WTC11 (cell line): ENCODE measurements around the gene MICAL3. TPM values are rescaled to one million over a fixed set of nuclear protein-coding genes. Genes with fewer than 3 reads are reported as not detected.

ENCODE experiments used
- ATAC-seq: fragments of 200-7000 bp; cut with Tn5 transposase; 2 replicates; pipeline ENCODE4 v1.10.0; 2021; ENCODE audit warnings: mild to moderate bottlenecking, moderate library complexity
- CTCF ChIA-PET: fragments of 300-600 bp; sonication (Branson Sonifier 250); formaldehyde crosslinking; loops from one replicate; lab custom pipeline; 2021; ENCODE audit warnings: antibody characterized with exemption; lab: Charles Lee
- POLR2A ChIA-PET: fragments of 350-600 bp; sonication (Branson Sonifier 250); formaldehyde crosslinking; loops from one replicate; lab custom pipeline; 2021; ENCODE audit warnings: antibody characterized with exemption; lab: Charles Lee
- DNase-seq: peaks from one replicate; pipeline ENCODE4 v3.0.0; 2021; ENCODE audit warnings: low spot score
- H3K27ac Mint-ChIP-seq: 2 replicates; pipeline ENCODE4 v1.8.0; 2021; ENCODE audit warnings: mixed read lengths
- H3K27me3 Mint-ChIP-seq: 2 replicates; pipeline ENCODE4 v1.8.0; 2021; ENCODE audit warnings: low read depth, mild to moderate bottlenecking, moderate library complexity, mixed read lengths
- H3K36me3 Mint-ChIP-seq: 2 replicates; pipeline ENCODE4 v1.8.0; 2021; ENCODE audit warnings: mixed read lengths
- H3K4me1 Mint-ChIP-seq: 2 replicates; pipeline ENCODE4 v1.8.0; 2022; ENCODE audit warnings: mixed read lengths
- H3K4me3 Mint-ChIP-seq: 2 replicates; pipeline ENCODE4 v1.8.0; 2021; ENCODE audit warnings: mild to moderate bottlenecking, moderate library complexity, mixed read lengths
- H3K9me3 Mint-ChIP-seq: 2 replicates; pipeline ENCODE4 v1.8.0; 2021; ENCODE audit warnings: mixed read lengths
- ATF1 ChIP-seq: sonication (generic); formaldehyde crosslinking; IDR thresholded peaks from 2 replicates; pipeline ENCODE4 v1.8.1; 2023; ENCODE audit warnings: mild to moderate bottlenecking, moderate library complexity, missing genetic modification reagents
- CBFB ChIP-seq: sonication (generic); formaldehyde crosslinking; IDR thresholded peaks from 2 replicates; pipeline ENCODE4 v1.8.1; 2022; ENCODE audit warnings: mild to moderate bottlenecking, low read depth, missing genetic modification reagents
- E2F1 ChIP-seq: sonication (generic); formaldehyde crosslinking; IDR thresholded peaks from 2 replicates; pipeline ENCODE4 v1.8.0; 2022; ENCODE audit warnings: mild to moderate bottlenecking, missing genetic modification reagents
- E2F5 ChIP-seq: sonication (generic); formaldehyde crosslinking; IDR thresholded peaks from 2 replicates; pipeline ENCODE4 v1.8.1; 2022; ENCODE audit warnings: mild to moderate bottlenecking, moderate library complexity, missing genetic modification reagents
- ELF4 ChIP-seq: sonication (generic); formaldehyde crosslinking; IDR thresholded peaks from 2 replicates; pipeline ENCODE4 v1.8.1; 2022; ENCODE audit warnings: low read depth, mild to moderate bottlenecking, moderate library complexity, missing genetic modification reagents
- EMX1 ChIP-seq: fragments of 250-450 bp; sonication (Bioruptor Pico); IDR thresholded peaks from 2 replicates; pipeline ENCODE4 v1.8.0; 2021; ENCODE audit warnings: mild to moderate bottlenecking
- FOXK1 ChIP-seq: sonication (generic); formaldehyde crosslinking; IDR thresholded peaks from 2 replicates; pipeline ENCODE4 v1.8.0; 2022; ENCODE audit warnings: mild to moderate bottlenecking, moderate library complexity, missing genetic modification reagents
- IRF2 ChIP-seq: sonication (generic); formaldehyde crosslinking; IDR thresholded peaks from 2 replicates; pipeline ENCODE4 v1.8.0; 2022; ENCODE audit warnings: low read depth, missing genetic modification reagents, borderline replicate concordance
- JAZF1 ChIP-seq: fragments of 250-450 bp; sonication (Bioruptor Pico); IDR thresholded peaks from 2 replicates; pipeline ENCODE4 v1.9.0; 2021; ENCODE audit warnings: moderate library complexity, mild to moderate bottlenecking, inconsistent platforms
- NFATC4 ChIP-seq: fragments of 250-450 bp; sonication (Bioruptor Pico); IDR thresholded peaks from 2 replicates; pipeline ENCODE4 v1.9.0; 2021; ENCODE audit warnings: mild to moderate bottlenecking
- NR2C2 ChIP-seq: sonication (generic); formaldehyde crosslinking; IDR thresholded peaks from 2 replicates; pipeline ENCODE4 v1.8.0; 2022; ENCODE audit warnings: mild to moderate bottlenecking, missing genetic modification reagents
- PRRX2 ChIP-seq: fragments of 250-450 bp; sonication (Bioruptor Pico); IDR thresholded peaks from 2 replicates; pipeline ENCODE4 v1.8.0; 2021; ENCODE audit warnings: mild to moderate bottlenecking
- TCF7 ChIP-seq: sonication (generic); formaldehyde crosslinking; IDR thresholded peaks from 2 replicates; pipeline ENCODE4 v1.8.0; 2022; ENCODE audit warnings: mild to moderate bottlenecking, low read depth, missing genetic modification reagents, moderate library complexity
- TEAD4 ChIP-seq: sonication (generic); formaldehyde crosslinking; IDR thresholded peaks from 2 replicates; pipeline ENCODE4 v1.8.0; 2022; ENCODE audit warnings: mild to moderate bottlenecking, missing genetic modification reagents
- TP53 ChIP-seq: sonication (generic); formaldehyde crosslinking; IDR thresholded peaks from 2 replicates; pipeline ENCODE4 v1.8.1; 2023; ENCODE audit warnings: mild to moderate bottlenecking, missing genetic modification reagents
- ZNF423 ChIP-seq: fragments of 250-450 bp; sonication (Bioruptor Pico); IDR thresholded peaks from 2 replicates; pipeline ENCODE4 v2.1.2; 2022; ENCODE audit warnings: mild to moderate bottlenecking, moderate library complexity
- ZNF425 ChIP-seq: fragments of 250-450 bp; sonication (Bioruptor Pico); conservative IDR thresholded peaks from 2 replicates; pipeline ENCODE4 v1.9.0; 2021; ENCODE audit warnings: mild to moderate bottlenecking
- total RNA-seq: library from RNA; stranded (reverse); gene quantifications from 3 replicates; pipeline ENCODE4 v1.2.3, GENCODE V29; 2021
- TF ChIP-seq, protein P1 (sequence below): sonication (generic); formaldehyde crosslinking; IDR thresholded peaks from 2 replicates; pipeline ENCODE4 v1.8.0; 2023; ENCODE audit warnings: mild to moderate bottlenecking, missing genetic modification reagents
- TF ChIP-seq, protein P2 (sequence below): fragments of 250-450 bp; sonication (Bioruptor Pico); IDR thresholded peaks from 2 replicates; pipeline ENCODE4 v2.1.2; 2022; ENCODE audit warnings: mild to moderate bottlenecking, moderate library complexity
- TF ChIP-seq, protein P3 (sequence below): fragments of 250-450 bp; sonication (Bioruptor Pico); IDR thresholded peaks from 2 replicates; pipeline ENCODE4 v1.9.0; 2021; ENCODE audit warnings: mild to moderate bottlenecking, borderline replicate concordance

The MICAL3 gene
- total RNA-seq, 1 experiment from 2014 or later = 41.2 TPM

GRCh38 chr22:17964156-17964555 lies 60.2 kb downstream of the MICAL3 start:
- peak overlapping the region; percentile 94 for H3K27ac Mint-ChIP-seq
- DNase-seq (no peak), ATAC-seq (peak; percentile 47; the same call in 1 of the 2 replicates)
- no peaks in the 10 kb centered on the region for H3K27me3 Mint-ChIP-seq
- POLR2A ChIA-PET = no interaction called here
- H3K36me3 Mint-ChIP-seq = no peaks in the 10 kb centered on the region
- no peak for TF ChIP-seq TP53 (CRISPR knock-in tag)
- no peak for TF ChIP-seq TCF7 (CRISPR knock-in tag)
- no peak for TF ChIP-seq TEAD4 (CRISPR knock-in tag)
- TF ChIP-seq, protein P1, sequence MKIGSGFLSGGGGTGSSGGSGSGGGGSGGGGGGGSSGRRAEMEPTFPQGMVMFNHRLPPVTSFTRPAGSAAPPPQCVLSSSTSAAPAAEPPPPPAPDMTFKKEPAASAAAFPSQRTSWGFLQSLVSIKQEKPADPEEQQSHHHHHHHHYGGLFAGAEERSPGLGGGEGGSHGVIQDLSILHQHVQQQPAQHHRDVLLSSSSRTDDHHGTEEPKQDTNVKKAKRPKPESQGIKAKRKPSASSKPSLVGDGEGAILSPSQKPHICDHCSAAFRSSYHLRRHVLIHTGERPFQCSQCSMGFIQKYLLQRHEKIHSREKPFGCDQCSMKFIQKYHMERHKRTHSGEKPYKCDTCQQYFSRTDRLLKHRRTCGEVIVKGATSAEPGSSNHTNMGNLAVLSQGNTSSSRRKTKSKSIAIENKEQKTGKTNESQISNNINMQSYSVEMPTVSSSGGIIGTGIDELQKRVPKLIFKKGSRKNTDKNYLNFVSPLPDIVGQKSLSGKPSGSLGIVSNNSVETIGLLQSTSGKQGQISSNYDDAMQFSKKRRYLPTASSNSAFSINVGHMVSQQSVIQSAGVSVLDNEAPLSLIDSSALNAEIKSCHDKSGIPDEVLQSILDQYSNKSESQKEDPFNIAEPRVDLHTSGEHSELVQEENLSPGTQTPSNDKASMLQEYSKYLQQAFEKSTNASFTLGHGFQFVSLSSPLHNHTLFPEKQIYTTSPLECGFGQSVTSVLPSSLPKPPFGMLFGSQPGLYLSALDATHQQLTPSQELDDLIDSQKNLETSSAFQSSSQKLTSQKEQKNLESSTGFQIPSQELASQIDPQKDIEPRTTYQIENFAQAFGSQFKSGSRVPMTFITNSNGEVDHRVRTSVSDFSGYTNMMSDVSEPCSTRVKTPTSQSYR (CRISPR knock-in tag) = no peak
- TF ChIP-seq, protein P2, sequence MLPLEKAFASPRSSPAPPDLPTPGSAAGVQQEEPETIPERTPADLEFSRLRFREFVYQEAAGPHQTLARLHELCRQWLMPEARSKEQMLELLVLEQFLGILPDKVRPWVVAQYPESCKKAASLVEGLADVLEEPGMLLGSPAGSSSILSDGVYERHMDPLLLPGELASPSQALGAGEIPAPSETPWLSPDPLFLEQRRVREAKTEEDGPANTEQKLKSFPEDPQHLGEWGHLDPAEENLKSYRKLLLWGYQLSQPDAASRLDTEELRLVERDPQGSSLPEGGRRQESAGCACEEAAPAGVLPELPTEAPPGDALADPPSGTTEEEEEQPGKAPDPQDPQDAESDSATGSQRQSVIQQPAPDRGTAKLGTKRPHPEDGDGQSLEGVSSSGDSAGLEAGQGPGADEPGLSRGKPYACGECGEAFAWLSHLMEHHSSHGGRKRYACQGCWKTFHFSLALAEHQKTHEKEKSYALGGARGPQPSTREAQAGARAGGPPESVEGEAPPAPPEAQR = no peak
- TF ChIP-seq ATF1 (CRISPR knock-in tag) = no peak
- no peak for TF ChIP-seq ELF4 (CRISPR knock-in tag)
- no peak for TF ChIP-seq CBFB (CRISPR knock-in tag)
- TF ChIP-seq PRRX2 (CRISPR knock-in tag) = no peak
- no peak for TF ChIP-seq FOXK1 (CRISPR knock-in tag)
- no peak for TF ChIP-seq E2F5 (CRISPR knock-in tag)
- TF ChIP-seq EMX1 = no peak
- no peak for TF ChIP-seq NR2C2 (CRISPR knock-in tag)
- TF ChIP-seq, protein P3, sequence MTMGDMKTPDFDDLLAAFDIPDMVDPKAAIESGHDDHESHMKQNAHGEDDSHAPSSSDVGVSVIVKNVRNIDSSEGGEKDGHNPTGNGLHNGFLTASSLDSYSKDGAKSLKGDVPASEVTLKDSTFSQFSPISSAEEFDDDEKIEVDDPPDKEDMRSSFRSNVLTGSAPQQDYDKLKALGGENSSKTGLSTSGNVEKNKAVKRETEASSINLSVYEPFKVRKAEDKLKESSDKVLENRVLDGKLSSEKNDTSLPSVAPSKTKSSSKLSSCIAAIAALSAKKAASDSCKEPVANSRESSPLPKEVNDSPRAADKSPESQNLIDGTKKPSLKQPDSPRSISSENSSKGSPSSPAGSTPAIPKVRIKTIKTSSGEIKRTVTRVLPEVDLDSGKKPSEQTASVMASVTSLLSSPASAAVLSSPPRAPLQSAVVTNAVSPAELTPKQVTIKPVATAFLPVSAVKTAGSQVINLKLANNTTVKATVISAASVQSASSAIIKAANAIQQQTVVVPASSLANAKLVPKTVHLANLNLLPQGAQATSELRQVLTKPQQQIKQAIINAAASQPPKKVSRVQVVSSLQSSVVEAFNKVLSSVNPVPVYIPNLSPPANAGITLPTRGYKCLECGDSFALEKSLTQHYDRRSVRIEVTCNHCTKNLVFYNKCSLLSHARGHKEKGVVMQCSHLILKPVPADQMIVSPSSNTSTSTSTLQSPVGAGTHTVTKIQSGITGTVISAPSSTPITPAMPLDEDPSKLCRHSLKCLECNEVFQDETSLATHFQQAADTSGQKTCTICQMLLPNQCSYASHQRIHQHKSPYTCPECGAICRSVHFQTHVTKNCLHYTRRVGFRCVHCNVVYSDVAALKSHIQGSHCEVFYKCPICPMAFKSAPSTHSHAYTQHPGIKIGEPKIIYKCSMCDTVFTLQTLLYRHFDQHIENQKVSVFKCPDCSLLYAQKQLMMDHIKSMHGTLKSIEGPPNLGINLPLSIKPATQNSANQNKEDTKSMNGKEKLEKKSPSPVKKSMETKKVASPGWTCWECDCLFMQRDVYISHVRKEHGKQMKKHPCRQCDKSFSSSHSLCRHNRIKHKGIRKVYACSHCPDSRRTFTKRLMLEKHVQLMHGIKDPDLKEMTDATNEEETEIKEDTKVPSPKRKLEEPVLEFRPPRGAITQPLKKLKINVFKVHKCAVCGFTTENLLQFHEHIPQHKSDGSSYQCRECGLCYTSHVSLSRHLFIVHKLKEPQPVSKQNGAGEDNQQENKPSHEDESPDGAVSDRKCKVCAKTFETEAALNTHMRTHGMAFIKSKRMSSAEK (CRISPR knock-in tag) = no peak
- H3K9me3 Mint-ChIP-seq = no peaks in the 10 kb centered on the region
- CTCF ChIA-PET = interaction anchor here (1.0 to 1.8 kb wide), 3 partner anchors 60 to 134 kb away, joined by 3 to 6 read pairs (median 3); no protein-coding TSS in a partner anchor
- H3K4me1 Mint-ChIP-seq = peaks cover 26% of the 10 kb centered on the region
- H3K4me3 Mint-ChIP-seq = no peak overlapping the region

DNA sequence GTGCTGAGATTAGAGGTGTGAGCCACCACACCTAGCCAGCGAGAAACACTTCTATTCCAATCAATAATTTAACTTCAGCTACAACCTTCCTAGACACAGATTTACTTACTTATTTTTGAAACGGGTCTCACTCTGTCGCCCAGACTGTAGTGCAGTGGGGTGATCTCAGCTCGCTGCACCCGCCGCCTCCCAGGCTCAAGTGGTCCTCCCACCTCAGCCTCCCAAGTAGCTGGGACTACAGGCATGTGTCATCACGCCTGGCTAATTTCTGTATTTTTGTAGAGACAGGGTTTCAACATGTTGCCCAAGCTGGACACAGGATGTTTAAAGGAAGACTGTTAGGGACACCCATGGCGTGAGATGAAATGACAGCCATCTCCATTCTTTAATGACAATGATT lies 61.3 kb downstream of the MICAL3 start:
- H3K36me3 Mint-ChIP-seq = no peaks in the 10 kb centered on the region; the same call in 1 of the 2 replicates
- no peak for ATAC-seq
- H3K9me3 Mint-ChIP-seq = no peaks in the 10 kb centered on the region
- H3K4me3 Mint-ChIP-seq = no peak overlapping the region
- POLR2A ChIA-PET = no interaction called here
- CTCF ChIA-PET = interaction anchor here (0.5 to 1.8 kb wide), 3 partner anchors 17 to 164 kb away, joined by 3 to 6 read pairs (median 5); no protein-coding TSS in a partner anchor
- peaks cover 26% of the 10 kb centered on the region for H3K4me1 Mint-ChIP-seq
- DNase-seq = no peak
- peak overlapping the region; percentile 50; the same call in 1 of the 2 replicates for H3K27ac Mint-ChIP-seq
- no peaks in the 10 kb centered on the region for H3K27me3 Mint-ChIP-seq
- TF ChIP-seq, protein P1 (CRISPR knock-in tag) = no peak
- TF ChIP-seq JAZF1 (CRISPR knock-in tag) (no peak), CBFB (CRISPR knock-in tag) (no peak), NFATC4 (CRISPR knock-in tag) (no peak), E2F1 (no peak), ELF4 (CRISPR knock-in tag) (no peak), ZNF425 (CRISPR knock-in tag) (no peak), ZNF423 (no peak), IRF2 (CRISPR knock-in tag) (no peak)
